Activated CD4-positive, alpha-beta T cell treated with anti-CD3 and anti-CD28 coated beads, Interleukin-2, amount 50 U/mL, for 48 hours (primary cell): ENCODE results near the gene CTU2.

Experiments used
- DNase-seq, 2 experiments: peaks; one replicate each; pipeline ENCODE4 v3.0.0-alpha.2; 2020

CTU2 gene

GRCh38 chr16:88747588-88748301 is 41.4 kb downstream of the CTU2 start:
- DNase-seq, result peak; percentile 55 to 63

GRCh38 chr16:88748364-88748763 is 42.1 kb downstream of the CTU2 start:
- DNase-seq, result no peak

GRCh38 chr16:88749358-88749757 is 43.1 kb downstream of the CTU2 start:
- DNase-seq, result no peak

- no peak for DNase-seq
Observed at GRCh38 chr16:88750854-88751253, 44.6 kb downstream of the CTU2 start.

- no peak for DNase-seq
Observed at GRCh38 chr16:88752386-88753002, 46.2 kb downstream of the CTU2 start.

- DNase-seq, result no peak
Observed at GRCh38 chr16:88753191-88753590, 46.9 kb downstream of the CTU2 start.

GRCh38 chr16:88753602-88754001 is 47.3 kb downstream of the CTU2 start:
- DNase-seq, result no peak

GRCh38 chr16:88754109-88754911 is 48.0 kb downstream of the CTU2 start:
- no peak for DNase-seq

- no peak for DNase-seq
Observed at GRCh38 chr16:88754912-88755744, 48.8 kb downstream of the CTU2 start.

GRCh38 chr16:88755745-88756443 is 49.6 kb downstream of the CTU2 start:
- DNase-seq, result no peak

GRCh38 chr16:88758227-88758943 is 52.1 kb downstream of the CTU2 start:
- no peak for DNase-seq

GRCh38 chr16:88758944-88759244 is 52.6 kb downstream of the CTU2 start:
- no peak for DNase-seq

- DNase-seq, result peak; percentile 51 to 59
Observed at GRCh38 chr16:88759245-88759975, 53.1 kb downstream of the CTU2 start.

- DNase-seq, result no peak
Observed at GRCh38 chr16:88759976-88760350, 53.7 kb downstream of the CTU2 start.

GRCh38 chr16:88760424-88761142 is 54.3 kb downstream of the CTU2 start:
- DNase-seq, result no peak

GRCh38 chr16:88761143-88761534 is 54.8 kb downstream of the CTU2 start:
- DNase-seq, result no peak

- DNase-seq, result no peak
Observed at GRCh38 chr16:88761830-88762229, 55.5 kb downstream of the CTU2 start.

- no peak for DNase-seq
Observed at GRCh38 chr16:88762258-88762870, 56.1 kb downstream of the CTU2 start.

GRCh38 chr16:88762941-88763340 is 56.6 kb downstream of the CTU2 start:
- DNase-seq, result no peak

GRCh38 chr16:88763502-88764053 is 57.3 kb downstream of the CTU2 start:
- no peak for DNase-seq
